SK-N-SH (cell line): ENCODE results near the gene C2CD4B. TPM values are rescaled to one million over a fixed set of nuclear protein-coding genes. Genes with fewer than 3 reads are reported as not detected.

Source experiments
- CTCF ChIA-PET: fragments of 300-600, 350-600 bp; formaldehyde crosslinking; extraction: SDS; loops from one replicate; lab custom pipeline; 2021; lab: Yijun Ruan, JAX
- POLR2A ChIA-PET: fragments of 350-600 bp; sonication (Branson Sonifier 250); formaldehyde crosslinking; extraction: SDS; loops from one replicate; lab custom pipeline; 2020; ENCODE audit warnings: antibody characterized with exemption, inconsistent platforms; lab: Yijun Ruan, JAX
- DNase-seq: peaks from one replicate; pipeline ENCODE4 v3.0.0; 2012
- H2AFZ ChIP-seq: fragments of 200-600 bp; sonication (generic); 2 replicates; pipeline ENCODE4 v1.8.1; 2016; ENCODE audit warnings: antibody characterized with exemption, mild to moderate bottlenecking, low read depth
- H3F3A ChIP-seq: fragments of 200-600 bp; sonication (generic); replicated peaks from 2 replicates; pipeline ENCODE3; 2016; ENCODE audit warnings: antibody characterized with exemption, mild to moderate bottlenecking; ENCODE audit not compliant: insufficient read depth
- H3K27ac ChIP-seq, 2 experiments: fragments of 200-500 bp in 1 of 2; fragments of 200-600 bp in 1 of 2; sonication (Bioruptor generic) in 1 of 2; sonication (generic), shearing (Covaris generic) in 1 of 2; 2 replicates each; pipeline versions ENCODE4 v1.5.1 to v1.6.1; 2014 to 2016; ENCODE audit warnings: low read depth in 2 of 2, inconsistent platforms in 1 of 2, low read length in 1 of 2, mild to moderate bottlenecking in 1 of 2, mixed read lengths in 1 of 2
- H3K27me3 ChIP-seq: fragments of 200-600 bp; sonication (generic), shearing (Covaris generic); 2 replicates; pipeline ENCODE4 v1.6.1; 2016; ENCODE audit warnings: mixed run types; ENCODE audit not compliant: insufficient read depth
- H3K36me3 ChIP-seq, 2 experiments: fragments of 200-500 bp in 1 of 2; fragments of 200-600 bp in 1 of 2; sonication (Bioruptor generic) in 1 of 2; sonication (generic) in 1 of 2; replicated peaks in 1 of 2; 2 replicates each; pipeline versions ENCODE3 to v1.5.1; 2014 to 2016; ENCODE audit warnings: low read length in 1 of 2, mild to moderate bottlenecking in 1 of 2; ENCODE audit not compliant: insufficient read depth in 2 of 2, control insufficient read depth in 1 of 2
- H3K4me1 ChIP-seq, 2 experiments: fragments of 200-500 bp in 1 of 2; fragments of 200-600 bp in 1 of 2; sonication (Bioruptor generic) in 1 of 2; sonication (generic), shearing (Covaris generic) in 1 of 2; 2 replicates each; pipeline versions ENCODE4 v1.5.1 to v1.6.1; 2014 to 2016; ENCODE audit warnings: low read depth in 1 of 2, low read length in 1 of 2, mixed run types in 1 of 2; ENCODE audit not compliant: insufficient read depth in 2 of 2, control insufficient read depth in 1 of 2
- H3K4me2 ChIP-seq: fragments of 200-600 bp; sonication (generic), shearing (Covaris generic); 2 replicates; pipeline ENCODE4 v1.6.1; 2017; ENCODE audit warnings: mixed run types
- H3K4me3 ChIP-seq, 2 experiments: fragments of 200-500 bp in 1 of 2; fragments of 200-600 bp in 1 of 2; sonication (Bioruptor generic) in 1 of 2; sonication (generic), shearing (Covaris generic) in 1 of 2; 2 replicates each; pipeline versions ENCODE4 v1.5.1 to v1.8.1; 2014 to 2016; ENCODE audit warnings: low read depth in 2 of 2, inconsistent platforms in 1 of 2, low read length in 1 of 2, mild to moderate bottlenecking in 1 of 2, mixed read lengths in 1 of 2, moderate library complexity in 1 of 2
- H3K79me2 ChIP-seq: fragments of 200-600 bp; sonication (generic); 2 replicates; pipeline ENCODE4 v1.8.1; 2017; ENCODE audit warnings: mild to moderate bottlenecking; ENCODE audit not compliant: insufficient read depth
- H3K9ac ChIP-seq: fragments of 200-600 bp; sonication (generic); 2 replicates; pipeline ENCODE4 v1.6.1; 2017; ENCODE audit warnings: mixed run types
- H3K9me2 ChIP-seq: fragments of 200-600 bp; sonication (generic); 2 replicates; pipeline ENCODE4 v1.6.1; 2017; ENCODE audit warnings: mixed run types
- H3K9me3 ChIP-seq: fragments of 200-600 bp; sonication (generic); 2 replicates; pipeline ENCODE4 v1.6.1; 2017; ENCODE audit warnings: mixed run types, mild to moderate bottlenecking, moderate library complexity
- H4K20me1 ChIP-seq: fragments of 200-600 bp; sonication (generic); 2 replicates; pipeline ENCODE4 v1.6.1; 2017; ENCODE audit warnings: mild to moderate bottlenecking, mixed run types; ENCODE audit not compliant: insufficient read depth
- CHD2 ChIP-seq: fragments of 150-350 bp; IDR thresholded peaks from 2 replicates; pipeline ENCODE4 v1.6.1; 2018; ENCODE audit warnings: low read length; ENCODE audit not compliant: partially characterized antibody
- CTCF ChIP-seq: fragments of 200-600 bp; sonication (generic); IDR thresholded peaks from 2 replicates; pipeline ENCODE4 v1.6.1; 2017; ENCODE audit warnings: antibody characterized with exemption, mild to moderate bottlenecking, moderate library complexity
- EP300 ChIP-seq, 2 experiments: IDR thresholded peaks; 2 replicates each; pipeline versions ENCODE4 v1.4.0 to v1.6.1; 2012; ENCODE audit warnings: borderline replicate concordance in 1 of 2, low read depth in 1 of 2, low read length in 1 of 2
- FOXJ3 ChIP-seq: sonication (generic); formaldehyde crosslinking; IDR thresholded peaks from 2 replicates; pipeline ENCODE4 v1.5.1; 2020; ENCODE audit warnings: mild to moderate bottlenecking, missing genetic modification reagents
- FOXM1 ChIP-seq: IDR thresholded peaks from 2 replicates; pipeline ENCODE4 v1.4.0; 2012; ENCODE audit warnings: low read depth, mild to moderate bottlenecking
- GABPA ChIP-seq: IDR thresholded peaks from 2 replicates; pipeline ENCODE4 v1.4.0; 2012; ENCODE audit warnings: low read depth, mild to moderate bottlenecking
- IRF3 ChIP-seq: fragments of 150-350 bp; IDR thresholded peaks from 2 replicates; pipeline ENCODE4 v1.6.1; 2016; ENCODE audit warnings: mild to moderate bottlenecking, low read depth, low read length
- MEF2A ChIP-seq: IDR thresholded peaks from 2 replicates; pipeline ENCODE4 v1.4.0; 2012; ENCODE audit warnings: low read depth, borderline replicate concordance
- NFIC ChIP-seq: IDR thresholded peaks from 2 replicates; pipeline ENCODE4 v1.4.0; 2012; ENCODE audit warnings: borderline replicate concordance
- NRF1 ChIP-seq: IDR thresholded peaks from 2 replicates; pipeline ENCODE4 v1.6.1; 2012; ENCODE audit warnings: low read depth, mild to moderate bottlenecking, low read length
- PBX3 ChIP-seq: IDR thresholded peaks from 2 replicates; pipeline ENCODE4; 2012
- REST ChIP-seq: IDR thresholded peaks from 2 replicates; pipeline ENCODE4 v1.6.1; 2012; ENCODE audit warnings: mild to moderate bottlenecking, low read depth, low read length, moderate library complexity
- SIN3A ChIP-seq: IDR thresholded peaks from 2 replicates; pipeline ENCODE4 v1.6.1; 2012; ENCODE audit warnings: low read depth, mild to moderate bottlenecking, low read length, moderate library complexity, borderline replicate concordance
- TEAD4 ChIP-seq: IDR thresholded peaks from 2 replicates; pipeline ENCODE4 v1.4.0; 2012; ENCODE audit warnings: mild to moderate bottlenecking, borderline replicate concordance; ENCODE audit not compliant: insufficient read depth
- ZBTB33 ChIP-seq: IDR thresholded peaks from 2 replicates; pipeline ENCODE4 v1.4.0; 2012; ENCODE audit warnings: low read depth, borderline replicate concordance
- WGBS: methylation state at CpG from one replicate; pipeline ENCODE4 v1.1.6; 2017; ENCODE audit warnings: low lambda C conversion rate; 5-methylcytosine and 5-hydroxymethylcytosine counted together
- polyA plus RNA-seq, 3 experiments: library from polyadenylated mRNA; depleted of rRNA; stranded (reverse); fragments of >200 nt; gene quantifications; 2 replicates each; pipeline ENCODE4 v1.2.3, GENCODE V29; 2012

Gene C2CD4B
- polyA plus RNA-seq, 1 of the 3 experiments (the other 2 are of a cell fraction), result not detected

- TF ChIP-seq FOXJ3 (CRISPR knock-in tag) (no peak), TEAD4 (no peak), MEF2A (no peak)
- TF ChIP-seq, all 33 proteins: peak for 0
Measured at GRCh38 chr15:62209322-62209721, 44.2 kb upstream of the C2CD4B start (continued).

GRCh38 chr15:62208884-62209283, 43.8 kb upstream of the C2CD4B start:
- H3F3A ChIP-seq, result no peaks in the 10 kb centered on the region
- H2AFZ ChIP-seq, result no peak overlapping the region
- H3K4me3 ChIP-seq, result no peak overlapping the region
- DNase-seq, result no peak
- no peak overlapping the region for H3K4me2 ChIP-seq
- no peak overlapping the region for H3K27ac ChIP-seq
- TF ChIP-seq CTCF (no peak), ZBTB33 (no peak), SIN3A (no peak), NFIC (no peak), GABPA (no peak), REST (no peak), PBX3 (no peak), FOXJ3 (CRISPR knock-in tag) (no peak), EP300 (IDR thresholded peaks at IDR 0.05; ENCODE audit: borderline replicate concordance in 1 of 2, low read depth in 1 of 2, low read length in 1 of 2) (no peak), IRF3 (no peak), CHD2 (no peak), FOXM1 (no peak), NRF1 (no peak)
- no peaks in the 10 kb centered on the region for H3K9me3 ChIP-seq
- no peaks in the 10 kb centered on the region for H4K20me1 ChIP-seq
- no peaks in the 10 kb centered on the region for H3K9me2 ChIP-seq
- H3K4me1 ChIP-seq, result no peaks in the 10 kb centered on the region
- H3K9ac ChIP-seq, result no peak overlapping the region
- no peaks in the 10 kb centered on the region for H3K36me3 ChIP-seq
- no peaks in the 10 kb centered on the region for H3K27me3 ChIP-seq
- CTCF ChIA-PET, result interaction anchor here (1.4 kb wide), 1 partner anchor 11 kb away, joined by 3 read pairs; no protein-coding TSS in a partner anchor
- POLR2A ChIA-PET, result no interaction called here
- WGBS, result 18% methylated on average over 3 of the region's 3 CpGs
- H3K79me2 ChIP-seq, result no peaks in the 10 kb centered on the region
